ENCODE measurements around the gene C18orf63. TPM values are rescaled to one million over a fixed set of nuclear protein-coding genes. Genes with fewer than 3 reads are reported as not detected.

The C18orf63 gene
- total RNA-seq, 2 donors from 2014 or later, result not detected

DNA sequence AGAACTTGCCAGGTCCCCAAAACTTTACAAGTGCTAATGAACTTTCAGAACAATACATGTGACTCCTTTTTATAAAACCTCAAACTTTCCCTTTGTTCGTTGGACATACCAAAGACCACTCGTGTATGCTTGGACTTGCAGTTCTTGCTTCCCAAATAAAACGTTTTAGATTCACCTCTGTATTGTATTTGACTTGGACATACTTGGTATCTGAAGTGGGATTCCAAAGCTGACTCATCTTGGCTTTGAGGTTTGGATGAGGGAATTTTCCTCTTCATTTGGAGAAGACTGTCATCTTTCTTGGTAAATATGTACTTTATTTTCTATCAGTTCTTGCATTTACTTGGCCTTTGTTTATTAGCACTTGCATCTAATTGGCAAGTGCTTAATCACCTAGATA lies 15.9 kb upstream of the C18orf63 start:
- H3K4me3 ChIP-seq, result no peak overlapping the region
- DNase-seq (no peak), ATAC-seq (no peak)
- no peaks in the 10 kb centered on the region for H3K36me3 ChIP-seq (replicated peaks in 1 of 2; ENCODE audit: insufficient read depth in 1 of 2, low read depth in 2 of 2)
- no peaks in the 10 kb centered on the region for H3K4me1 ChIP-seq
- no peak overlapping the region for H3K27ac ChIP-seq
- TF ChIP-seq POLR2A (IDR thresholded peaks at IDR 0.05), result no peak
- intact Hi-C loops (cut with DNase I), result no loop called here
- H3K27me3 ChIP-seq, result no peaks in the 10 kb centered on the region
- H3K9me3 ChIP-seq, result no peaks in the 10 kb centered on the region
- WGBS, 2 donors, result 44 to 50% methylated on average over 3 of the region's 3 CpGs

DNA sequence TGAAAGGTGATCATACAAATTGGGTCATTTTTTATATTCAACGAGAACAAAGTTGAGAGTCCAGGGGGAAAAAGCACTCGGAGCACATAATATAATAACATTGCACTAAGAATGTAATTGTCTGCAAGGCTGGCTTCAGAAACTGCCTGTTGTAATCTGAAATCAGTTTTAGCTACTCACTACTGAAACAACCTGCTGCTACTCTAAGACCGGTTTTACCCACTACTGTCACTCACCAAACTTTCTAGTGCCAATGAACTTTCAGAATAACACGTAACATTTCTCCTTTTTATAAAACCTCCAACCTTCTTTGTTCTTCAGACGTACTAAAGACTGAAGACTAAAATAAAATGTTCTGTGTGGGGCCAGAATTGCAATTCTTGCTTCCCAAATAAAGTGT lies 12.3 kb upstream of the C18orf63 start:
- Histone ChIP-seq H3K4me1 (no peaks in the 10 kb centered on the region), H3K36me3 (replicated peaks in 1 of 2; ENCODE audit: insufficient read depth in 1 of 2, low read depth in 2 of 2) (no peaks in the 10 kb centered on the region), H3K27ac (no peak overlapping the region), H3K9me3 (no peaks in the 10 kb centered on the region), H3K4me3 (no peak overlapping the region), H3K27me3 (no peaks in the 10 kb centered on the region)
- WGBS, 2 donors, result 64 to 65% methylated on average over 5 of the region's 5 CpGs
- TF ChIP-seq, protein P1, sequence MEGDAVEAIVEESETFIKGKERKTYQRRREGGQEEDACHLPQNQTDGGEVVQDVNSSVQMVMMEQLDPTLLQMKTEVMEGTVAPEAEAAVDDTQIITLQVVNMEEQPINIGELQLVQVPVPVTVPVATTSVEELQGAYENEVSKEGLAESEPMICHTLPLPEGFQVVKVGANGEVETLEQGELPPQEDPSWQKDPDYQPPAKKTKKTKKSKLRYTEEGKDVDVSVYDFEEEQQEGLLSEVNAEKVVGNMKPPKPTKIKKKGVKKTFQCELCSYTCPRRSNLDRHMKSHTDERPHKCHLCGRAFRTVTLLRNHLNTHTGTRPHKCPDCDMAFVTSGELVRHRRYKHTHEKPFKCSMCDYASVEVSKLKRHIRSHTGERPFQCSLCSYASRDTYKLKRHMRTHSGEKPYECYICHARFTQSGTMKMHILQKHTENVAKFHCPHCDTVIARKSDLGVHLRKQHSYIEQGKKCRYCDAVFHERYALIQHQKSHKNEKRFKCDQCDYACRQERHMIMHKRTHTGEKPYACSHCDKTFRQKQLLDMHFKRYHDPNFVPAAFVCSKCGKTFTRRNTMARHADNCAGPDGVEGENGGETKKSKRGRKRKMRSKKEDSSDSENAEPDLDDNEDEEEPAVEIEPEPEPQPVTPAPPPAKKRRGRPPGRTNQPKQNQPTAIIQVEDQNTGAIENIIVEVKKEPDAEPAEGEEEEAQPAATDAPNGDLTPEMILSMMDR (IDR thresholded peaks at IDR 0.05), result no peak
- TF ChIP-seq POLR2A (IDR thresholded peaks at IDR 0.05), result no peak
- ATAC-seq (no peak), DNase-seq (no peak)
- intact Hi-C loops (cut with DNase I), result no loop called here

DNA sequence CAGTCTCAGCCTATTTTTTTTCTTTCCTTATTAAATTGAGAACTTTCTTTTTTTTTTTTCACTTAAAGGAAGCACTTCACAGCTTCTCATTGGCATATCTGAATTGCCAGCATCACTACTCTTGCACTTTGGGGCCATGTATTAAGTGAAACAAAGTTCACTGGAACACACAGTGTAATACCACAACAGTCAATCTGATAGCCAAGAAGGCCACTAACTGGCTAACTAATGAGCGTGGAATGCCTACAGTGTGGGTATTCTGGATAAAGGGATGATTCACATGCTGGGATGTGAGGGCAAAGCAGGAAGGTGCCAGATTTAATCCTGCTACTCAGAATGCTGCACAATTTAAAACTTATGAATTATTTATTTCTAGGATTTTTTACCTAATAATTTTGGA lies 11.7 kb upstream of the C18orf63 start:
- no peaks in the 10 kb centered on the region for H3K36me3 ChIP-seq (replicated peaks in 1 of 2; ENCODE audit: insufficient read depth in 1 of 2, low read depth in 2 of 2)
- TF ChIP-seq POLR2A (IDR thresholded peaks at IDR 0.05), result no peak
- TF ChIP-seq, protein P1 (IDR thresholded peaks at IDR 0.05), result no peak
- 81 to 94% methylated on average over 1 of the region's 1 CpG for WGBS, 2 donors
- no peaks in the 10 kb centered on the region for H3K9me3 ChIP-seq
- no peak for DNase-seq
- no peak for ATAC-seq
- H3K27ac ChIP-seq, result no peak overlapping the region
- no peaks in the 10 kb centered on the region for H3K4me1 ChIP-seq
- intact Hi-C loops (cut with DNase I), result no loop called here
- H3K27me3 ChIP-seq, result no peaks in the 10 kb centered on the region
- no peak overlapping the region for H3K4me3 ChIP-seq

DNA sequence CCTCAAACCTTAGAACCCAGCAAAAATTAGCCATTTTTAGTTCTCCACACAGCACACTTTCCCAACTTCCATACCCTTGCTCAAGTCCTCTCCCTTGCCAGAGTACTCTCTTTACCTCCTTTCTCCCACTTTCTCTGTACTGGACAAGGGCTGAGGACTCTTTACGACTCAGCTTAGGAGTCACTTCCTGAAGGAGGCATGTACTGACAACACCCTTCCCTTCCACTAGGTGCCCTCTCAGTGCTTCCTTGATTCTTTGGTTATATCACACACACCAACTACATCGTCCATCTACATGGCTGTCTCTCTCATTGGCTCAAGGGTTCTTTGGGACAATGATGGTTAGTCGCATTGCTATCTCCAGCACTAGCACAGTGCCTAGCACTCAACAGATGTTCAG lies 5.2 kb upstream of the C18orf63 start:
- ATAC-seq (peak; percentile 93), DNase-seq (peak in 2 of 4 donors; percentile 26 to 46)
- intact Hi-C loops (cut with DNase I), result no loop called here
- Histone ChIP-seq H3K9me3 (no peaks in the 10 kb centered on the region), H3K27me3 (no peaks in the 10 kb centered on the region), H3K27ac (no peak overlapping the region), H3K4me3 (no peak overlapping the region), H3K36me3 (replicated peaks in 1 of 2; ENCODE audit: insufficient read depth in 1 of 2, low read depth in 2 of 2) (no peaks in the 10 kb centered on the region), H3K4me1 (no peaks in the 10 kb centered on the region)
- 19 to 26% methylated on average over 3 of the region's 3 CpGs for WGBS, 2 donors
- TF ChIP-seq POLR2A (IDR thresholded peaks at IDR 0.05), result no peak
- TF ChIP-seq, protein P1 (IDR thresholded peaks at IDR 0.05), result peak in 4 of 7 experiments; percentile 38 to 62 (median 56)

DNA sequence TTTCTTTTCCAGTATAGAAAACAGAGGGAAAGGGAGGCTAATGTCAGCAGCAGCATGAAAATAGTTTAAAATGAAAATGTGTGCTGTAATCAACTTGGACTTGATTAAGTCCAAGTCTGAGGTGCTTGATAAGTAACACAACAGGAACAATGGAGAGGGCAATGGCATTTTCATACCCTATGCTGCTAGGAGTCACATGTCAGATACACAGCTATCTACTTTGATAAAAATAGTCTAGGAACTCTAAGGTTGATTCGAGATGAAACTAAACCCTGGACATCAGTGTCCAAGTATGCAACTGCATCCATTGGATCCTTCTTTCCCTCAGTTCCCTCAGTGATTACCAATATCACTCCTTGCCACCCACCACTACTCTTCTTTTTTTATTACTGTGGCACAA lies 4.6 kb upstream of the C18orf63 start:
- Histone ChIP-seq H3K4me3 (no peak overlapping the region), H3K27me3 (no peaks in the 10 kb centered on the region), H3K27ac (no peak overlapping the region), H3K9me3 (no peaks in the 10 kb centered on the region), H3K36me3 (replicated peaks in 1 of 2; ENCODE audit: insufficient read depth in 1 of 2, low read depth in 2 of 2) (no peaks in the 10 kb centered on the region), H3K4me1 (no peaks in the 10 kb centered on the region)
- WGBS, 2 donors, result 41 to 42% methylated on average over 1 of the region's 1 CpG
- ATAC-seq, result no peak
- intact Hi-C loops (cut with DNase I), result no loop called here
- no peak for DNase-seq
- no peak for TF ChIP-seq POLR2A (IDR thresholded peaks at IDR 0.05)
- TF ChIP-seq, protein P1 (IDR thresholded peaks at IDR 0.05), result no peak
